Measurements from ENCODE around the gene ABLIM1. TPM values are rescaled to one million over a fixed set of nuclear protein-coding genes. Genes with fewer than 3 reads are reported as not detected.

ABLIM1 gene
- polyA plus RNA-seq, 10 donors = 47.0 to 67.4 (median 52.4) TPM

- peak in 1 of 3 donors; percentile 41 for DNase-seq
Measured at GRCh38 chr10:114412907-114413797, 244.9 kb downstream of the ABLIM1 start.

- DNase-seq = no peak
Measured at GRCh38 chr10:114408968-114409444, 249.1 kb downstream of the ABLIM1 start.

- no peak for DNase-seq
Measured at GRCh38 chr10:114408112-114408967, 249.7 kb downstream of the ABLIM1 start.

- no peak for DNase-seq
Measured at GRCh38 chr10:114406455-114406854, 251.6 kb downstream of the ABLIM1 start.

- no peak for DNase-seq
Measured at GRCh38 chr10:114405011-114405350, 253.1 kb downstream of the ABLIM1 start.

- DNase-seq = peak in 2 of 3 donors; percentile 77 to 88
Measured at GRCh38 chr10:114404171-114405010, 253.7 kb downstream of the ABLIM1 start, which contains the start of gene AFAP1L2. Gene AFAP1L2, minus strand, starts transcription at chr10:114404502. Its CDS starts 47 bp downstream, at chr10:114404455.

GRCh38 chr10:114403541-114404161 is 254.4 kb downstream of the ABLIM1 start:
- peak in 1 of 3 donors; percentile 66 for DNase-seq

GRCh38 chr10:114402871-114403540 is 255.1 kb downstream of the ABLIM1 start:
- DNase-seq = peak in 2 of 3 donors; percentile 24 to 79

- no peak for DNase-seq
Measured at GRCh38 chr10:114402233-114402632, 255.8 kb downstream of the ABLIM1 start.

GRCh38 chr10:114401195-114401791 is 256.8 kb downstream of the ABLIM1 start:
- DNase-seq = peak; percentile 74 to 95 (median 88)

- DNase-seq = no peak
Measured at GRCh38 chr10:114400091-114400490, 258.0 kb downstream of the ABLIM1 start.

GRCh38 chr10:114399576-114399975 is 258.5 kb downstream of the ABLIM1 start:
- no peak for DNase-seq

- no peak for DNase-seq
Measured at GRCh38 chr10:114398587-114399331, 259.3 kb downstream of the ABLIM1 start.

GRCh38 chr10:114397651-114398145 is 260.4 kb downstream of the ABLIM1 start:
- DNase-seq = peak in 1 of 3 donors; percentile 81

GRCh38 chr10:114396464-114396863 is 261.6 kb downstream of the ABLIM1 start:
- peak in 1 of 3 donors; percentile 61 for DNase-seq

- DNase-seq = no peak
Measured at GRCh38 chr10:114395366-114396022, 262.6 kb downstream of the ABLIM1 start.

GRCh38 chr10:114394531-114394930 is 263.5 kb downstream of the ABLIM1 start:
- no peak for DNase-seq

GRCh38 chr10:114393886-114394285 is 264.2 kb downstream of the ABLIM1 start:
- DNase-seq = no peak

Measured in muscle of back (tissue), 11 donors.